Upper lobe of left lung (tissue), 4 donors: Measurements from ENCODE around the gene TMEM171.

Source experiments
- POLR2A ChIP-seq, 4 donors: fragments of 450-650 bp; IDR thresholded peaks; one replicate each; pipeline ENCODE4 v1.5.1; 2016 to 2017; ENCODE audit warnings: antibody characterized with exemption in 4 of 4, mild to moderate bottlenecking in 2 of 4
- POLR2AphosphoS5 ChIP-seq, 2 donors: sonication (generic); formaldehyde crosslinking; IDR thresholded peaks; one replicate each; pipeline ENCODE4 v1.5.1; 2017; ENCODE audit warnings: antibody characterized with exemption in 2 of 2

DNA sequence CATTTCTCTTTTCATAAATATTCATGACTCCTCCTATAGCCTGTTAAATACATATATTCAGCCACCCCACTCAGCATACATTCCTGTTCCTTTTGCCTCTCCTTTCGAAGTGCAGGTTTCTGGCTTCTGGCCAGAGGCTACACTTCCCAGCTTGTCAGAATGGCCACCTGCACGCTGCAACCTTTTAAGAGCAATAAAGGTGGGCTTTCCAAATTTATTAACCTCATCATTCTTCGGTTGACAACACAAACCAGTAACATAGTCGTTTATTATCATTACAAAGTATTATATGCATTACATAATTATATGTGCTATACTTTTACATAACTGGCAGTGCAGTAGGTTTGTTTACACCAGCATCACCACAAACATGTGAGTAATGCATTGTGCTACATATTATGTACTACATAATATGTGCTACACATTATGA is 16.5 kb upstream of the TMEM171 start:
- TF ChIP-seq POLR2AphosphoS5 (IDR thresholded peaks at IDR 0.05) (no peak), POLR2A (IDR thresholded peaks at IDR 0.05) (no peak)
